OCI-M1 (cell line): ENCODE data around the gene FAM53A.

Experiments
- DNase-seq: peaks from one replicate; lab custom pipeline; 2025; lab: John Stamatoyannopoulos, UW

The FAM53A gene

DNA sequence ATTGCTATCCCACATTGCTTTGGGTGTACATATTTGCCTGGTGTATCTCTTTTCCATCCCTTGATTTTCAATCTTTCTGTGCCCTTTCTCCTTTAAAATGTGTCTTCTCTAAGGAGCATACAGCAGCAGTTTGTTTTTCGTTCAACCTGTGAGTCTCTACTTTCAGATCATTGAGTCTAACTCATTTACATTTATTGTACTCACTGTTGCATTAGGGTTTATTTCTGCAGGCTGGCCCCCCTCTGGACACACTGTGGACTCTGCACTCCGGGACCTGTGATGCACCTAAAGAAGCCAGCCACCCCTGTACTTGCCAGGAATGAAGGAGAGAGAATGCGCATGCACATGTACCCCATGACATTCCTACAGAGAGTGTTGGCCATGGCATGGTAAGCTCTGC lies 93.0 kb downstream of the FAM53A start:
- DNase-seq, result no peak

DNA sequence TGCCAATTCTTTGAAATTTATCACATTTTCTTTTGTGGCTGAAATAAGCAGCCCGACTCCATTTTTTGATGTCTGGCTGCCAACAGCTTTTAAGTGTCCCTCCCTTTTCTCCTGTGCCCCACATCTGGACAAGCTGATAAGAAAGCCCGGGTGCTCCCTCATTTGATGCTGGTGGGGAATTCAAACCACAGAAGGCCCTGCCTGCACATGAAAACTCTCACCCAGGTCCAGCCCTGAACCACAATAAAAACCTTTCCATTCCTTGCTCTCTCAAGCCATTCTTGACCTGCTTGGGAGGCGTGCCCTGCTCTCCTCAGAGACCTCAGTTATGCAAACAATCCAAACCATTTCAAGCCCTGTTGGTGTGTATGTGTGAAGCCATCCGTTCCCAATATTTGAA lies 93.9 kb downstream of the FAM53A start:
- peak; percentile 98 for DNase-seq
